SU-DHL-6 (cell line): ENCODE results near the gene LRRC71.

Experiments used
- H2AFZ ChIP-seq: fragments of 200-600 bp; sonication (generic); 2 replicates; pipeline ENCODE4 v1.6.1; 2014; ENCODE audit warnings: low read depth, mild to moderate bottlenecking, moderate library complexity, mixed read lengths, antibody characterized with exemption, low read length; ENCODE audit not compliant: severe bottlenecking
- H3F3A ChIP-seq: fragments of 200-600 bp; shearing (Covaris generic); 2 replicates; pipeline ENCODE4 v1.6.0; 2016; ENCODE audit warnings: antibody characterized with exemption, mild to moderate bottlenecking; ENCODE audit not compliant: insufficient read depth
- H3K27ac ChIP-seq: fragments of 200-600 bp; sonication (generic); 2 replicates; pipeline ENCODE4 v1.5.1; 2016; ENCODE audit warnings: low read depth, mild to moderate bottlenecking, low read length, moderate library complexity, mixed read lengths
- H3K27me3 ChIP-seq: fragments of 200-600 bp; sonication (generic), shearing (Covaris generic); 2 replicates; pipeline ENCODE4 v1.6.0; 2014; ENCODE audit warnings: mild to moderate bottlenecking, low read length
- H3K36me3 ChIP-seq: fragments of 200-600 bp; sonication (generic); 2 replicates; pipeline ENCODE4 v1.6.1; 2014; ENCODE audit warnings: mild to moderate bottlenecking, low read length, mixed read lengths
- H3K4me2 ChIP-seq: fragments of 300-600, 200-600 bp; shearing (Covaris generic), sonication (generic); 2 replicates; pipeline ENCODE4 v1.6.0; 2014; ENCODE audit warnings: low read length, low read depth, mild to moderate bottlenecking; ENCODE audit not compliant: poor library complexity, severe bottlenecking
- H3K4me3 ChIP-seq: fragments of 200-600 bp; sonication (generic); 2 replicates; pipeline ENCODE4 v1.5.1; 2014; ENCODE audit warnings: antibody characterized with exemption, low read length, mild to moderate bottlenecking, mixed read lengths; ENCODE audit not compliant: insufficient read depth, poor library complexity, severe bottlenecking
- H3K79me2 ChIP-seq: fragments of 200-600 bp; sonication (generic); 2 replicates; pipeline ENCODE4 v1.6.1; 2014; ENCODE audit warnings: mild to moderate bottlenecking, low read length, moderate library complexity; ENCODE audit not compliant: insufficient read depth
- H3K9ac ChIP-seq: fragments of 200-600 bp; sonication (generic); 2 replicates; pipeline ENCODE4 v1.7.0; 2014; ENCODE audit warnings: mild to moderate bottlenecking, low read length
- H3K9me2 ChIP-seq: fragments of 200-600 bp; sonication (generic); replicated peaks from 2 replicates; pipeline ENCODE4 v1.6.1; 2014; ENCODE audit warnings: low read length; ENCODE audit not compliant: insufficient read depth
- H3K9me3 ChIP-seq: fragments of 200-600 bp; sonication (generic); 2 replicates; pipeline ENCODE4 v1.6.1; 2014; ENCODE audit warnings: low read length, mixed read lengths; ENCODE audit not compliant: insufficient read depth
- H4K20me1 ChIP-seq: fragments of 200-600 bp; sonication (generic); 2 replicates; pipeline ENCODE4 v1.6.1; 2014; ENCODE audit warnings: low read depth, mild to moderate bottlenecking, antibody characterized with exemption, low read length, moderate library complexity, mixed read lengths
- CTCF ChIP-seq: fragments of 200-600 bp; sonication (generic); IDR thresholded peaks from one replicate; pipeline ENCODE4 v1.5.1; 2017; ENCODE audit warnings: antibody characterized with exemption, mild to moderate bottlenecking, low read length, moderate library complexity; ENCODE audit not compliant: insufficient read depth, poor library complexity, severe bottlenecking
- EZH2phosphoT487 ChIP-seq: fragments of 200-600 bp; sonication (generic), shearing (Covaris generic); conservative IDR thresholded peaks from 2 replicates; pipeline ENCODE4 v1.6.1; 2018; ENCODE audit warnings: mild to moderate bottlenecking, antibody characterized with exemption, low read length, moderate library complexity, mixed read lengths

Gene LRRC71

GRCh38 chr1:156957634-156958033 is 37.2 kb downstream of the LRRC71 start:
- Histone ChIP-seq H4K20me1 (no peaks in the 10 kb centered on the region), H3K4me2 (no peak overlapping the region)
- TF ChIP-seq EZH2phosphoT487 (no peak), CTCF (no peak)

GRCh38 chr1:156958247-156958714 is 37.8 kb downstream of the LRRC71 start:
- H3K9me2 ChIP-seq: no peaks in the 10 kb centered on the region
- H3K9me3 ChIP-seq: no peaks in the 10 kb centered on the region
- no peak overlapping the region for H3K4me2 ChIP-seq
- TF ChIP-seq EZH2phosphoT487 (no peak), CTCF (no peak)
- H3K27me3 ChIP-seq: no peaks in the 10 kb centered on the region
- no peaks in the 10 kb centered on the region for H3F3A ChIP-seq
- no peak overlapping the region for H3K9ac ChIP-seq
- no peak overlapping the region for H3K4me3 ChIP-seq
- H3K27ac ChIP-seq: no peak overlapping the region
- H3K36me3 ChIP-seq: no peaks in the 10 kb centered on the region
- H4K20me1 ChIP-seq: no peaks in the 10 kb centered on the region
- H3K79me2 ChIP-seq: no peaks in the 10 kb centered on the region
- no peak overlapping the region for H2AFZ ChIP-seq

More at GRCh38 chr1:156957634-156958033, 37.2 kb downstream of the LRRC71 start:
- H3K9me3 ChIP-seq: no peaks in the 10 kb centered on the region
- H3K79me2 ChIP-seq: no peaks in the 10 kb centered on the region
- H3K4me3 ChIP-seq: no peak overlapping the region
- no peaks in the 10 kb centered on the region for H3K27me3 ChIP-seq
- H3F3A ChIP-seq: no peaks in the 10 kb centered on the region
- H3K36me3 ChIP-seq: no peaks in the 10 kb centered on the region
- H3K9ac ChIP-seq: no peak overlapping the region
- H3K27ac ChIP-seq: no peak overlapping the region
- no peak overlapping the region for H2AFZ ChIP-seq
- no peaks in the 10 kb centered on the region for H3K9me2 ChIP-seq

GRCh38 chr1:156959414-156959813 is 39.0 kb downstream of the LRRC71 start:
- Histone ChIP-seq H3K4me3 (no peak overlapping the region), H3K36me3 (no peaks in the 10 kb centered on the region)

More at GRCh38 chr1:156959414-156959813, 39.0 kb downstream of the LRRC71 start:
- H3K4me2 ChIP-seq: no peak overlapping the region
- TF ChIP-seq CTCF (no peak), EZH2phosphoT487 (no peak)
- no peak overlapping the region for H3K27ac ChIP-seq
- H3K27me3 ChIP-seq: no peaks in the 10 kb centered on the region
- no peaks in the 10 kb centered on the region for H3K9me2 ChIP-seq
- H3K9me3 ChIP-seq: no peaks in the 10 kb centered on the region
- no peaks in the 10 kb centered on the region for H3F3A ChIP-seq
- no peak overlapping the region for H2AFZ ChIP-seq
- H4K20me1 ChIP-seq: no peaks in the 10 kb centered on the region
- no peaks in the 10 kb centered on the region for H3K79me2 ChIP-seq
- no peak overlapping the region for H3K9ac ChIP-seq
